ENCODE measurements around the gene FHDC1. TPM values are rescaled to one million over a fixed set of nuclear protein-coding genes. Genes with fewer than 3 reads are reported as not detected.

FHDC1 gene
- total RNA-seq, 4 donors from 2014 or later, result 0.29 to 0.52 (median 0.45) TPM

GRCh38 chr4:153028535-153028934 is 92.4 kb downstream of the FHDC1 start:
- intact Hi-C loops (cut with DNase I; ENCODE audit: low total_unique reads), result no loop called here
- H3K4me1 ChIP-seq, result no peaks in the 10 kb centered on the region
- H3K9me3 ChIP-seq, result no peaks in the 10 kb centered on the region
- no peak for ATAC-seq
- in situ Hi-C loops (cut with MboI; ENCODE audit: low sequenced_read_pairs in 4 of 4), result no loop called here
- TF ChIP-seq CTCF (IDR thresholded peaks at IDR 0.05 in 4 of 5, conservative IDR thresholded peaks at IDR 0.05 in 1 of 5) (no peak), POLR2A (IDR thresholded peaks at IDR 0.05) (no peak)
- DNase-seq, result no peak
- H3K27me3 ChIP-seq, result no peaks in the 10 kb centered on the region
- H3K4me3 ChIP-seq, result no peak overlapping the region
- no peak overlapping the region for H3K27ac ChIP-seq
- H3K36me3 ChIP-seq, result no peaks in the 10 kb centered on the region

Other genes with a start within 250 kb of the FHDC1 start
- gene TIGD4, start 156.6 kb upstream of the FHDC1 start, total RNA-seq, result under 1 TPM in 2 of 4 donors, not detected in 2; 0.09 to 0.23 TPM
- 10 to 100 TPM in 2 of 4 donors, 1 to 10 TPM in 2; 8.4 to 11.9 (median 9.7) TPM for gene ARFIP1, start 156.4 kb upstream of the FHDC1 start, total RNA-seq

Data from gastrocnemius medialis (tissue), 4 donors.